GM10248 (cell line): ENCODE results near the gene CAMTA1.

ENCODE experiments used
- CTCF ChIA-PET: fragments of 300-600 bp; sonication (Branson Sonifier 250); formaldehyde crosslinking; extraction: SDS; loops from one replicate; lab custom pipeline; 2021; ENCODE audit warnings: antibody characterized with exemption; lab: Yijun Ruan, JAX
- POLR2A ChIA-PET: fragments of 350-650 bp; sonication (Branson Sonifier 250); formaldehyde crosslinking; extraction: SDS; loops from one replicate; lab custom pipeline; 2020; ENCODE audit warnings: antibody characterized with exemption; lab: Yijun Ruan, JAX
- DNase-seq: peaks from one replicate; pipeline ENCODE4 v3.0.0; 2012; ENCODE audit errors: extremely low spot score
- CTCF ChIP-seq: IDR thresholded peaks from 2 replicates; pipeline ENCODE4 v1.5.1; 2012; ENCODE audit warnings: mild to moderate bottlenecking, low read depth; ENCODE audit errors: extremely low read depth, missing control alignments, control extremely low read depth

Gene CAMTA1

GRCh38 chr1:7606096-7606495 is 820.8 kb downstream of the CAMTA1 start:
- CTCF ChIA-PET, result no interaction called here
- POLR2A ChIA-PET, result no interaction called here
- DNase-seq, result no peak
- no peak for TF ChIP-seq CTCF

GRCh38 chr1:7607097-7607496 is 821.8 kb downstream of the CAMTA1 start:
- TF ChIP-seq CTCF, result no peak
- DNase-seq, result no peak
- CTCF ChIA-PET, result no interaction called here
- POLR2A ChIA-PET, result no interaction called here

- POLR2A ChIA-PET, result no interaction called here
- TF ChIP-seq CTCF, result no peak
- DNase-seq, result no peak
- CTCF ChIA-PET, result no interaction called here
Observed at GRCh38 chr1:7608628-7609305, 823.5 kb downstream of the CAMTA1 start.

GRCh38 chr1:7609311-7609994 is 824.2 kb downstream of the CAMTA1 start:
- POLR2A ChIA-PET, result no interaction called here
- TF ChIP-seq CTCF, result no peak
- CTCF ChIA-PET, result no interaction called here
- DNase-seq, result no peak

GRCh38 chr1:7610106-7610731 is 825.0 kb downstream of the CAMTA1 start:
- POLR2A ChIA-PET, result no interaction called here
- no peak for TF ChIP-seq CTCF
- no peak for DNase-seq
- CTCF ChIA-PET, result no interaction called here

GRCh38 chr1:7610936-7611335 is 825.7 kb downstream of the CAMTA1 start:
- POLR2A ChIA-PET, result no interaction called here
- no peak for DNase-seq
- no peak for TF ChIP-seq CTCF
- CTCF ChIA-PET, result no interaction called here
